ENCODE measurements around the gene CHAF1A. TPM values are rescaled to one million over a fixed set of nuclear protein-coding genes. Genes with fewer than 3 reads are reported as not detected.

CHAF1A gene
- total RNA-seq, 2 experiments from 2014 or later = 77.0 to 78.9 TPM

GRCh38 chr19:4473011-4473762, 70.7 kb downstream of the CHAF1A start:
- no peak for ATAC-seq
- no peak overlapping the region for H3K27ac Mint-ChIP-seq
- CTCF ChIA-PET = interaction anchor here (1.4 kb wide), 1 partner anchor 13 kb away, joined by 4 read pairs; no protein-coding TSS in a partner anchor
- intact Hi-C loops (cut with DNase I, micrococcal nuclease) = loop anchor here (5.0 kb wide), 6 partner anchors 164 to 1209 kb away; partner anchors contain the start of genes CACTIN (in 1 of the 2), FZR1 (in 1 of the 2), HSD11B1L (in 1 of the 2) and MICOS13 (in 1 of the 2)
- H3K4me1 Mint-ChIP-seq = peaks cover 21% of the 10 kb centered on the region
- POLR2A ChIA-PET = interaction anchor here (0.7 kb wide), 1 partner anchor 1044 kb away, joined by 4 read pairs; no protein-coding TSS in a partner anchor
- H3K27me3 Mint-ChIP-seq = no peaks in the 10 kb centered on the region
- H3K4me3 Mint-ChIP-seq = no peak overlapping the region
- H3K36me3 Mint-ChIP-seq (ENCODE audit: low read depth) = peaks cover 6% of the 10 kb centered on the region
- no peak for DNase-seq
- no peaks in the 10 kb centered on the region for H3K9me3 Mint-ChIP-seq (ENCODE audit: low read depth)

- H3K4me1 Mint-ChIP-seq = peaks cover 21% of the 10 kb centered on the region
- DNase-seq (no peak), ATAC-seq (no peak)
- peak overlapping the region; percentile 47 for H3K27ac Mint-ChIP-seq
- no peak overlapping the region for H3K4me3 Mint-ChIP-seq
- H3K9me3 Mint-ChIP-seq (ENCODE audit: low read depth) = no peaks in the 10 kb centered on the region
- H3K27me3 Mint-ChIP-seq = no peaks in the 10 kb centered on the region
- intact Hi-C loops (cut with DNase I, micrococcal nuclease) = loop anchor here (5.0 kb wide), 6 partner anchors 163 to 1208 kb away; partner anchors contain the start of genes CACTIN (in 1 of the 2), FZR1 (in 1 of the 2), HSD11B1L (in 1 of the 2) and MICOS13 (in 1 of the 2)
- H3K36me3 Mint-ChIP-seq (ENCODE audit: low read depth) = peaks cover 6% of the 10 kb centered on the region
- ChIA-PET POLR2A (interaction anchor here (0.7 kb wide), 1 partner anchor 1045 kb away, joined by 4 read pairs; no protein-coding TSS in a partner anchor), CTCF (interaction anchor here (1.4 kb wide), 1 partner anchor 13 kb away, joined by 4 read pairs; no protein-coding TSS in a partner anchor)
Observed at GRCh38 chr19:4473763-4474513, 71.5 kb downstream of the CHAF1A start.

- no peaks in the 10 kb centered on the region for H3K27me3 Mint-ChIP-seq
- H3K4me3 Mint-ChIP-seq = no peak overlapping the region
- ATAC-seq = no peak
- peaks cover 6% of the 10 kb centered on the region for H3K36me3 Mint-ChIP-seq (ENCODE audit: low read depth)
- peak; percentile 62 for DNase-seq
- peak overlapping the region; percentile 51 for H3K27ac Mint-ChIP-seq
- ChIA-PET CTCF (interaction anchor here (0.8 to 1.4 kb wide), 2 partner anchors 14 to 73 kb away, joined by 3 to 4 read pairs; partner anchors contain the start of gene CHAF1A), POLR2A (no interaction called here)
- H3K9me3 Mint-ChIP-seq (ENCODE audit: low read depth) = no peaks in the 10 kb centered on the region
- intact Hi-C loops (cut with DNase I, micrococcal nuclease) = loop anchor here (5.0 kb wide), 6 partner anchors 163 to 1208 kb away; partner anchors contain the start of genes CACTIN (in 1 of the 2), FZR1 (in 1 of the 2), HSD11B1L (in 1 of the 2) and MICOS13 (in 1 of the 2)
- H3K4me1 Mint-ChIP-seq = peaks cover 21% of the 10 kb centered on the region
Observed at GRCh38 chr19:4474514-4475022, 72.1 kb downstream of the CHAF1A start.

- CTCF ChIA-PET = interaction anchor here (0.6 to 0.7 kb wide), 4 partner anchors 23 to 976 kb away, joined by 3 to 4 read pairs (median 4); no protein-coding TSS in a partner anchor
- peaks cover 6% of the 10 kb centered on the region for H3K36me3 Mint-ChIP-seq (ENCODE audit: low read depth)
- DNase-seq = no peak
- ATAC-seq = no peak
- no peaks in the 10 kb centered on the region for H3K9me3 Mint-ChIP-seq (ENCODE audit: low read depth)
- no peak overlapping the region for H3K4me3 Mint-ChIP-seq
- H3K27me3 Mint-ChIP-seq = no peaks in the 10 kb centered on the region
- no peak overlapping the region for H3K27ac Mint-ChIP-seq
- intact Hi-C loops (cut with DNase I, micrococcal nuclease) = no loop called here
- peaks cover 16% of the 10 kb centered on the region for H3K4me1 Mint-ChIP-seq
- POLR2A ChIA-PET = interaction anchor here (0.6 kb wide), 1 partner anchor 1066 kb away, joined by 3 read pairs; no protein-coding TSS in a partner anchor
Observed at GRCh38 chr19:4477034-4477801, 74.8 kb downstream of the CHAF1A start.

- ATAC-seq = no peak
- Mint-ChIP-seq H3K36me3 (ENCODE audit: low read depth) (peaks cover 8% of the 10 kb centered on the region), H3K9me3 (ENCODE audit: low read depth) (no peaks in the 10 kb centered on the region), H3K27ac (no peak overlapping the region), H3K27me3 (no peaks in the 10 kb centered on the region), H3K4me1 (no peaks in the 10 kb centered on the region), H3K4me3 (no peak overlapping the region)
- ChIA-PET CTCF (interaction anchor here (0.6 to 1.1 kb wide), 2 partner anchors 41 to 100 kb away, joined by 5 read pairs; no protein-coding TSS in a partner anchor), POLR2A (interaction anchor here (0.5 kb wide), 1 partner anchor 193 kb away, joined by 3 read pairs; no protein-coding TSS in a partner anchor)
- intact Hi-C loops (cut with DNase I, micrococcal nuclease) = no loop called here
- DNase-seq = no peak
Observed at GRCh38 chr19:4482721-4483364, 80.4 kb downstream of the CHAF1A start.

- ChIA-PET CTCF (no interaction called here), POLR2A (interaction anchor here (0.5 to 0.6 kb wide), 2 partner anchors 26 to 192 kb away, joined by 3 to 4 read pairs; no protein-coding TSS in a partner anchor)
- H3K27me3 Mint-ChIP-seq = no peaks in the 10 kb centered on the region
- ATAC-seq (no peak), DNase-seq (no peak)
- no peak overlapping the region for H3K4me3 Mint-ChIP-seq
- no peak overlapping the region for H3K27ac Mint-ChIP-seq
- H3K36me3 Mint-ChIP-seq (ENCODE audit: low read depth) = peaks cover 8% of the 10 kb centered on the region
- intact Hi-C loops (cut with DNase I, micrococcal nuclease) = no loop called here
- no peaks in the 10 kb centered on the region for H3K4me1 Mint-ChIP-seq
- H3K9me3 Mint-ChIP-seq (ENCODE audit: low read depth) = no peaks in the 10 kb centered on the region
Observed at GRCh38 chr19:4483385-4483784, 80.9 kb downstream of the CHAF1A start.

GRCh38 chr19:4487572-4487971, 85.1 kb downstream of the CHAF1A start:
- ChIA-PET POLR2A (no interaction called here), CTCF (no interaction called here)
- ATAC-seq (no peak), DNase-seq (no peak)
- Mint-ChIP-seq H3K27me3 (no peaks in the 10 kb centered on the region), H3K27ac (no peak overlapping the region), H3K36me3 (ENCODE audit: low read depth) (peaks cover 11% of the 10 kb centered on the region), H3K4me3 (no peak overlapping the region), H3K9me3 (ENCODE audit: low read depth) (no peaks in the 10 kb centered on the region), H3K4me1 (no peaks in the 10 kb centered on the region)
- intact Hi-C loops (cut with DNase I, micrococcal nuclease) = no loop called here

- intact Hi-C loops (cut with DNase I, micrococcal nuclease) = no loop called here
- ATAC-seq (no peak), DNase-seq (no peak)
- ChIA-PET CTCF (interaction anchor here (0.8 kb wide), 1 partner anchor 17 kb away, joined by 3 read pairs; no protein-coding TSS in a partner anchor), POLR2A (no interaction called here)
- H3K4me3 Mint-ChIP-seq = no peak overlapping the region
- no peak overlapping the region for H3K27ac Mint-ChIP-seq
- H3K27me3 Mint-ChIP-seq = no peaks in the 10 kb centered on the region
- H3K36me3 Mint-ChIP-seq (ENCODE audit: low read depth) = peaks cover 10% of the 10 kb centered on the region
- no peaks in the 10 kb centered on the region for H3K9me3 Mint-ChIP-seq (ENCODE audit: low read depth)
- no peaks in the 10 kb centered on the region for H3K4me1 Mint-ChIP-seq
Observed at GRCh38 chr19:4488496-4488895, 86.1 kb downstream of the CHAF1A start.

GRCh38 chr19:4491446-4491845, 89.0 kb downstream of the CHAF1A start:
- ChIA-PET POLR2A (no interaction called here), CTCF (no interaction called here)
- no peak overlapping the region for H3K4me3 Mint-ChIP-seq
- no peak overlapping the region for H3K27ac Mint-ChIP-seq
- intact Hi-C loops (cut with DNase I, micrococcal nuclease) = no loop called here
- H3K4me1 Mint-ChIP-seq = no peaks in the 10 kb centered on the region
- no peaks in the 10 kb centered on the region for H3K9me3 Mint-ChIP-seq (ENCODE audit: low read depth)
- peaks cover 13% of the 10 kb centered on the region for H3K36me3 Mint-ChIP-seq (ENCODE audit: low read depth)
- ATAC-seq (no peak), DNase-seq (no peak)
- no peaks in the 10 kb centered on the region for H3K27me3 Mint-ChIP-seq

GRCh38 chr19:4492337-4493103, 90.1 kb downstream of the CHAF1A start:
- DNase-seq (no peak), ATAC-seq (no peak)
- intact Hi-C loops (cut with DNase I, micrococcal nuclease) = no loop called here
- H3K9me3 Mint-ChIP-seq (ENCODE audit: low read depth) = no peaks in the 10 kb centered on the region
- ChIA-PET POLR2A (no interaction called here), CTCF (no interaction called here)
- H3K4me3 Mint-ChIP-seq = no peak overlapping the region
- H3K36me3 Mint-ChIP-seq (ENCODE audit: low read depth) = peaks cover 12% of the 10 kb centered on the region
- H3K4me1 Mint-ChIP-seq = no peaks in the 10 kb centered on the region
- H3K27ac Mint-ChIP-seq = no peak overlapping the region
- H3K27me3 Mint-ChIP-seq = no peaks in the 10 kb centered on the region
